SJSA1 (cell line): ENCODE data around the gene ELSPBP1. TPM values are rescaled to one million over a fixed set of nuclear protein-coding genes. Genes with fewer than 3 reads are reported as not detected.

Source experiments
- DNase-seq, 2 experiments: peaks; one replicate each; pipeline ENCODE4 v3.0.0-alpha.2; 2015 to 2020; ENCODE audit warnings: low spot score in 2 of 2, low read depth in 1 of 2
- H3K27ac ChIP-seq: fragments of 250-450 bp; sonication (Bioruptor Pico); 2 replicates; pipeline ENCODE4 v1.5.1; 2020; ENCODE audit warnings: mild to moderate bottlenecking, moderate library complexity
- H3K27me3 ChIP-seq: fragments of 250-450 bp; sonication (Bioruptor Pico); replicated peaks from 2 replicates; pipeline ENCODE4 v1.5.1; 2020; ENCODE audit warnings: mild to moderate bottlenecking, moderate library complexity
- H3K36me3 ChIP-seq: fragments of 250-450 bp; sonication (Bioruptor Pico); 2 replicates; pipeline ENCODE4 v1.5.1; 2020; ENCODE audit warnings: mild to moderate bottlenecking
- H3K4me1 ChIP-seq: fragments of 250-450 bp; sonication (Bioruptor Pico); replicated peaks from 2 replicates; pipeline ENCODE4 v1.6.1; 2021; ENCODE audit warnings: mild to moderate bottlenecking
- H3K4me3 ChIP-seq: fragments of 250-450 bp; sonication (Bioruptor Pico); 2 replicates; pipeline ENCODE4 v1.5.1; 2020; ENCODE audit warnings: mild to moderate bottlenecking
- H3K9me3 ChIP-seq: fragments of 250-450 bp; sonication (Bioruptor Pico); replicated peaks from 2 replicates; pipeline ENCODE4 v1.5.1; 2020; ENCODE audit warnings: mild to moderate bottlenecking
- total RNA-seq: library from RNA; depleted of rRNA; stranded (reverse); fragments of >200 nt; shearing (Covaris generic); gene quantifications from 2 replicates; pipeline ENCODE4 v1.2.3, GENCODE V29; 2014

The ELSPBP1 gene
- total RNA-seq, 1 experiment from 2014 or later, result not detected

GRCh38 chr19:48020686-48021085 is 26.3 kb downstream of the ELSPBP1 start:
- Histone ChIP-seq H3K27ac (no peak overlapping the region), H3K36me3 (no peaks in the 10 kb centered on the region), H3K4me3 (no peak overlapping the region), H3K4me1 (no peaks in the 10 kb centered on the region), H3K9me3 (no peaks in the 10 kb centered on the region), H3K27me3 (peaks cover 12% of the 10 kb centered on the region; the same call in 1 of the 2 replicates)
- DNase-seq, result no peak

DNA sequence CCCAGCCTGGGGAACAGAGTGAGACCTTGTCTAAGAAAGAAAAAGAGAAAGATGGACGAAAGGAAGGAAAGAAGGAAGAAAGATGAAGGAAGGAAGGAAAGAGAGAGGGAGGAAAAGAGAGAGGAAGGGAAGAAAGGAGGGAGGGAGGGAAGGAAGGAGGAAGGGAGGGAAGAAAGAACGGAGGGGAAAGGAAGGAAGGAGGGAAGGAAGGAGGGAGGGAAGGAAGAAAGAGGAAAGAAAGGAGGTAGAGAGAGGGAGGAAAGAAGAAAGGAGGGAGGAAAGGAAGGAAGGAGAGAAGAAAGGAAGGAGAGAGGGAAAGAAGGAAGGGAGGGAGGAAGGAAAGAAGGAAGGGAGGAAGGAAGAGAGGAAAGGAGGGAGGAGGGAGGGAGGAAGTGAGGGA is 28.6 kb downstream of the ELSPBP1 start:
- H3K27ac ChIP-seq, result no peak overlapping the region
- H3K4me1 ChIP-seq, result no peaks in the 10 kb centered on the region
- H3K27me3 ChIP-seq, result peaks cover 10% of the 10 kb centered on the region; the same call in 1 of the 2 replicates
- H3K9me3 ChIP-seq, result no peaks in the 10 kb centered on the region
- DNase-seq, result no peak
- H3K4me3 ChIP-seq, result no peak overlapping the region
- no peaks in the 10 kb centered on the region for H3K36me3 ChIP-seq

DNA sequence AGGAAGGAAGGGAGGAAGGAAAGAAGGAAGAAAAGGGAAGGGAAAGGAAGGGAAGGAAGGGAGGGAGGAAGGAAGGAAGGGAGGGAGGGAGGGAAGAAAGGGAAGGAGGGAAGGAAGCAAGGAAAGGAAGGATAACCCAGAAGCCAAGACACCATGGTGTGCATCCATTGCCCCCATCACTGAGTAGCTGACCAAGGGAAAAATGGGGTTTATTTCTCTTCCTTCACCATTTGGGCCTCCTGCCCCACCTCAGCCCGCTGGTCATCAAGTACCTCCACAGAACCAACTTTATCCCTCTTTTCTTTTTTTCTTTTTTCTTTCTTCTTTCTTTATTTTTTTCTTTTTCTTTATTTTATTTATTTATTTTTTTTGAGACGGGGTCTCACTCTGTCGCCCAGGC is 29.1 kb downstream of the ELSPBP1 start:
- Histone ChIP-seq H3K9me3 (no peaks in the 10 kb centered on the region), H3K27me3 (peaks cover 10% of the 10 kb centered on the region; the same call in 1 of the 2 replicates), H3K4me3 (no peak overlapping the region), H3K27ac (no peak overlapping the region), H3K36me3 (no peaks in the 10 kb centered on the region), H3K4me1 (no peaks in the 10 kb centered on the region)
- no peak for DNase-seq

- no peaks in the 10 kb centered on the region for H3K36me3 ChIP-seq
- H3K9me3 ChIP-seq, result no peaks in the 10 kb centered on the region
- DNase-seq, result no peak
- H3K4me3 ChIP-seq, result no peak overlapping the region
- peaks cover 10% of the 10 kb centered on the region; the same call in 1 of the 2 replicates for H3K27me3 ChIP-seq
- no peak overlapping the region for H3K27ac ChIP-seq
- H3K4me1 ChIP-seq, result no peaks in the 10 kb centered on the region
These were observed 31.0 kb downstream of the ELSPBP1 start for GRCh38 chr19:48025480-48025879.

GRCh38 chr19:48029431-48029830 is 35.0 kb downstream of the ELSPBP1 start:
- H3K9me3 ChIP-seq, result no peaks in the 10 kb centered on the region
- no peaks in the 10 kb centered on the region for H3K4me1 ChIP-seq
- no peak overlapping the region for H3K27ac ChIP-seq
- no peak for DNase-seq
- no peaks in the 10 kb centered on the region for H3K36me3 ChIP-seq
- peaks cover 6% of the 10 kb centered on the region; the same call in 1 of the 2 replicates for H3K27me3 ChIP-seq
- H3K4me3 ChIP-seq, result no peak overlapping the region

DNA sequence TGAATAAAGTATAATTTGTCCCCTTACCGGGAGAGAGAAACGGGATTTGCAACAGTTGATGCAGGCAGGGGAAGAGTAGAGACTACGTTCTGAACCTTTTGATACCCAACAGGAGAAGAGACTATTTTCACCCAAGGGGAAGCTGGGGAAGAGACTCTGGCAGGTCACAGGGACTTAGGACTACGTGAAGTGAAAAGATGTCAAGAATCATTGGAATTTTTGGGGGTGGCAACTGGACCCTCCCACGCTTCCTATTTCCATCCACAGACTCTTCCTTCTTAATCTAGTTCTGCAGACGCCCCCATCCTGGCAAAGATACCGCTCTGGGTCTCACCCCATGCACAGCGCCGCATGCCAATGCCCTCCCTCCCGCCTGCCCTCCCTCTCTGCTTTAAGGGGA is 35.6 kb downstream of the ELSPBP1 start:
- Histone ChIP-seq H3K4me3 (no peak overlapping the region), H3K36me3 (no peaks in the 10 kb centered on the region), H3K27me3 (no peaks in the 10 kb centered on the region; the same call in 1 of the 2 replicates), H3K4me1 (no peaks in the 10 kb centered on the region), H3K9me3 (no peaks in the 10 kb centered on the region), H3K27ac (no peak overlapping the region)
- DNase-seq, result no peak

- no peaks in the 10 kb centered on the region for H3K36me3 ChIP-seq
- H3K9me3 ChIP-seq, result no peaks in the 10 kb centered on the region; the same call in none of the 2 replicates
- no peaks in the 10 kb centered on the region for H3K4me1 ChIP-seq
- no peak for DNase-seq
- H3K4me3 ChIP-seq, result no peak overlapping the region
- no peaks in the 10 kb centered on the region for H3K27me3 ChIP-seq
- H3K27ac ChIP-seq, result no peak overlapping the region
These were observed 39.2 kb downstream of the ELSPBP1 start for GRCh38 chr19:48033604-48034003.

- no peaks in the 10 kb centered on the region; the same call in none of the 2 replicates for H3K9me3 ChIP-seq
- no peaks in the 10 kb centered on the region for H3K36me3 ChIP-seq
- no peak for DNase-seq
- H3K27me3 ChIP-seq, result no peaks in the 10 kb centered on the region
- H3K27ac ChIP-seq, result no peak overlapping the region
- no peak overlapping the region for H3K4me3 ChIP-seq
- no peaks in the 10 kb centered on the region for H3K4me1 ChIP-seq
These were observed 42.3 kb downstream of the ELSPBP1 start for GRCh38 chr19:48036765-48037164.

DNA sequence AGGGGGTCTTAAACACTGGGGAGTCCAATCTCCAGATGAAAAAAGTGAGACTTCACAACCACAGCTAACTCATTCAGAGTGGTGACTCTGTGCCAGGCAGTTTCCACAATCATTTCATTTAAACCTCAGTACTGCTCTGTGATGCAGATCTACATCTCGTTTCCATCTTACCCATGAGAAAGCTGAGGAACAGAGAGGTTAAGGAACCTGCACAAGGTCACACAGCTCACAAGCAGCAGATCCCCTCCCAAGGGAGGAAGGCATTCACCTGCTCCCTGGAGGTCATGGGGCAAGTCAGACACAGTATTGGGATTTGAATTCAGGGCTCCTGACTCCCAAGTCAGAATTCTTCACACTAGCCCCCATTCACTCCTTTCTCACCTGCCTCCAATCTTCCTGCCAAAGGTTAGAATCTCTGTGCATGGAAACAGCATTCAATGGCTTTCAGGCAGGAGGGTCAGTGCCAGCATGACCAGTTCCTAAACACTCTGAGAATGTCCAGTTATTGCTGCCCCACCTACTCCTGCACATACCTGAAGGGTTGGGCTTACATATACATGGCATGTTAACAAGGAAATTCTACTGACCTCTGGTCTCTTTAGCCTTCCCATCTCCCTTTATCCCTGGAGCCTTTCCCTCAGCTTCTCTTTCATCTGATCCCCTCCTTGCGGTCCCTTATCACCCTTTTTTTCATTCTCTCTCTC is 47.6 kb downstream of the ELSPBP1 start:
- DNase-seq, result no peak
- no peak overlapping the region for H3K4me3 ChIP-seq
- H3K4me1 ChIP-seq, result no peaks in the 10 kb centered on the region
- H3K9me3 ChIP-seq, result no peaks in the 10 kb centered on the region
- H3K36me3 ChIP-seq, result no peaks in the 10 kb centered on the region
- no peaks in the 10 kb centered on the region for H3K27me3 ChIP-seq
- H3K27ac ChIP-seq, result no peak overlapping the region

- no peaks in the 10 kb centered on the region for H3K27me3 ChIP-seq
- H3K4me1 ChIP-seq, result no peaks in the 10 kb centered on the region
- H3K4me3 ChIP-seq, result no peak within 1 kb of the TSS
- DNase-seq, result no peak
- H3K36me3 ChIP-seq, result no peaks in the 10 kb centered on the region
- no peak within 1 kb of the TSS for H3K27ac ChIP-seq
- no peaks in the 10 kb centered on the region for H3K9me3 ChIP-seq
These were observed 49.3 kb downstream of the ELSPBP1 start, which contains the start of gene CABP5 for GRCh38 chr19:48043675-48044258. Gene CABP5, minus strand, starts transcription at chr19:48044079. Its CDS starts 157 bp downstream, at chr19:48043922.

GRCh38 chr19:48044561-48044960 is 50.1 kb downstream of the ELSPBP1 start:
- DNase-seq, result no peak
- no peaks in the 10 kb centered on the region for H3K9me3 ChIP-seq
- no peaks in the 10 kb centered on the region for H3K27me3 ChIP-seq
- H3K36me3 ChIP-seq, result no peaks in the 10 kb centered on the region
- H3K4me1 ChIP-seq, result no peaks in the 10 kb centered on the region
- no peak overlapping the region for H3K27ac ChIP-seq
- no peak overlapping the region for H3K4me3 ChIP-seq

DNA sequence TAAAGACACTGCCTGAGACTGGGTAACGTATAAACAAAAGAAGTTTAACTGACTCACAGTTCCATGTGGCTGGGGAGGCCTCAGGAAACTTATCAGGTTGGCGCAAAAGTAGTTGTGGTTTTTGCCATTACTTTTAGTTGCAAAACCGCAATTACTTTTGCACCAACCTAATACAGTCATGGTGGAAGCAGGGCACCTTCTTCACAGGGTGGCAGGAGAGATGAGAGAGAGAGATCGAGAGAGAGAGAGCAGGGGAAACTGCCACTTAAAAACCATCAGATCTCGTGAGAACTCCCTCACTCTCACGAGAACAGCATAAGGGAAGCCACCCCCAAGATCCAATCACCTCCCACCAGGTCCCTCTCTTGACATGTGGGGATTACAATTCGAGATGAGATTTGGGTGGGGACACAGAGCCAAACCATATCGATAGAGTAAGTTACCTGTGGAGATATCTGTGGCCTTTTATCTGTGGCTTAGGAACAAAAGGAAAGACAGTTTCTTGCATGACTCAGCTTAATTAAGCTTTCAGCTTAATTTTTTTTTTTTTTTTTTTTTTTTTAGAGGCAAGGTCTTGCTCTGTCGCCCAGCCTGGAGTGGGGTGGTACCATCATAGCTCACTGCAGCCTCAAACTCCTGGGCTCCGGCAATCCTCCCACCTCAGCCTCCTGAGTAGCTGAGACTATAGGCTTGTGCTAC is 57.1 kb downstream of the ELSPBP1 start:
- DNase-seq, result no peak
- Histone ChIP-seq H3K36me3 (no peaks in the 10 kb centered on the region), H3K4me1 (no peaks in the 10 kb centered on the region), H3K4me3 (no peak overlapping the region), H3K9me3 (no peaks in the 10 kb centered on the region; the same call in 1 of the 2 replicates), H3K27me3 (no peaks in the 10 kb centered on the region), H3K27ac (no peak overlapping the region)

DNA sequence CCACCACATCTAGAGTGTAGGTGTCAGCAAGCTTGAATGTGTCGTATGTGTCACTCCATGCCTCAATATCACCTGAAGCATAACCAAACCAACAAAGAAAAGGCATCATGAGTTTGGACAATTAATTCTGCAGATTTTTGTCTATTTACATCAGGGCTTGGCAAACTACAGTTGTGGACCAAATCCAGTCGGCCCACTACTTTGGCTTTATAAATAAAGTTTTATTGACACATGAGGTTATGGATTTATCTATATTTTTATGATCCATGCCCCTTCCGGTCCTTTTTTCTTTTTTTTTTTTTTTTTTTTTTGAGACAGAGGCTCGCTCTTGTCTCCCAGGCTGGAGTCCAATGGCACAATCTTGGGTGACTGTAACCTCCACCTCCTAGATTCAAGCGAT is 58.6 kb downstream of the ELSPBP1 start:
- no peaks in the 10 kb centered on the region for H3K36me3 ChIP-seq
- DNase-seq, result no peak
- H3K4me3 ChIP-seq, result no peak overlapping the region
- no peaks in the 10 kb centered on the region; the same call in 1 of the 2 replicates for H3K9me3 ChIP-seq
- no peak overlapping the region for H3K27ac ChIP-seq
- H3K4me1 ChIP-seq, result no peaks in the 10 kb centered on the region
- H3K27me3 ChIP-seq, result no peaks in the 10 kb centered on the region

- Histone ChIP-seq H3K36me3 (no peaks in the 10 kb centered on the region), H3K4me1 (no peaks in the 10 kb centered on the region), H3K4me3 (no peak overlapping the region), H3K27me3 (no peaks in the 10 kb centered on the region), H3K9me3 (no peaks in the 10 kb centered on the region; the same call in 1 of the 2 replicates), H3K27ac (no peak overlapping the region)
- DNase-seq, result no peak
These were observed 59.4 kb downstream of the ELSPBP1 start for GRCh38 chr19:48053856-48054255.
